GM21515 (cell line): Measurements from ENCODE around the gene TSSK2.

Experiments
- ATAC-seq: cut with Tn5 transposase; IDR thresholded peaks from one replicate; pipeline ENCODE4 v1.9.1; 2021; ENCODE audit not compliant: unreplicated experiment

TSSK2 gene

GRCh38 chr22:19180234-19180633 lies 49.1 kb downstream of the TSSK2 start:
- ATAC-seq: no peak

- ATAC-seq: no peak
Measured at GRCh38 chr22:19180740-19181410, 49.8 kb downstream of the TSSK2 start.

GRCh38 chr22:19181786-19182471 lies 50.8 kb downstream of the TSSK2 start:
- ATAC-seq: no peak
